Peyer's patch (tissue), 4 donors: ENCODE results near the gene HYAL2.

Experiments
- CTCF ChIP-seq, 6 experiments: fragments of 450-650 bp in 4 of 6; fragments of 200-600 bp in 2 of 6; sonication (generic) in 1 of 6; IDR thresholded peaks; one replicate each; pipeline ENCODE4 v1.5.1; 2017 to 2019; ENCODE audit warnings: antibody characterized with exemption in 6 of 6, mild to moderate bottlenecking in 3 of 6, moderate library complexity in 1 of 6
- POLR2A ChIP-seq, 2 donors: fragments of 450-650 bp; IDR thresholded peaks; one replicate each; pipeline ENCODE4 v1.5.1; 2017; ENCODE audit warnings: antibody characterized with exemption in 2 of 2, mild to moderate bottlenecking in 2 of 2, moderate library complexity in 2 of 2

GRCh38 chr3:50325497-50326181, 3.1 kb upstream of the HYAL2 start:
- TF ChIP-seq CTCF (IDR thresholded peaks at IDR 0.05) (no peak), POLR2A (IDR thresholded peaks at IDR 0.05) (no peak)
